CD4-positive, alpha-beta T cell treated with Interleukin-12 subunit alpha and Interleukin-12 subunit beta, for 1 hour (primary cell): ENCODE results near the gene ANKRD55.
A peak's percentile ranks its signal among the peaks of the same experiment; 100 is the strongest.
"Not testable (repeated sequence)": the region's sequence is repeated elsewhere in the genome, so short reads cannot be mapped to it uniquely, and the experiment has no call there.

Experiments used
- DNase-seq: peaks from one replicate; pipeline ENCODE4 v3.0.0-alpha.2; 2020

The ANKRD55 gene

DNA sequence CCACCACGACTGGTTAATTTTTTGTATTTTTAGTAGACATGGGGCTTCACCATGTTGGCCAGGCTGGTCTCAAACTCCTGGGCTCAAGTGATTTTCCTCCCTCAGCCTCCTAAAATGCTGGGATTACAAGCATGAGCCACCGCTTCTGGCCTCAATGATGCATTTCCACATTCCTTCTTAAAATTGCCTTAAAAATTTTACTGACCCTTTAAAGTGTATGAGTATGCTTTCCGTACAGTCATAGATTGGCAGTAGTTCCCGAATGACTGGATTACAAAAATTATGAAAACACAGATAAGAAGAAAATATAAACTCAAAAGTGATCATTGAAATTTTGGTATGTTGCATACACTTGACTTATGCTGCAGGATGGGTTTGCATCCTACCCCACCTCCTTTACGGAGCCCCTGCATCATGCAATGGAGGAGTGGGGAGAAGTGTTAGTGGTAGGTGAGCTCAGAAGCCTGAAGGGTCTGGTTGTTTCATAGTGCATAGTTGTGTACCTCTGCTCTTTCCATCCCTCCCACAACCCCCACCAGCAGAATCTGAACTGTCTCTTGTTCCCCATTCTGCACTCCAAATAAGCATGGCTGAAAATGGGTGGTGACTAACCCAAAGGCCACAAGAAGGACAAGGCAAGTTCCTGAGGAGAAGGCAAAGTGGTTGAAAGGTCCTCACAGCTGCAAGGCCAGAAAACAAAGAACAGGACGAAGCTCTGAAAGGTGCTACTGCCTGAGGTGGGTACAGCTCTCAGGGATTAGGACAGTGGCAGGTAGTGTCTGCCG, 26.8 kb downstream of the ANKRD55 start:
- DNase-seq: no peak

DNA sequence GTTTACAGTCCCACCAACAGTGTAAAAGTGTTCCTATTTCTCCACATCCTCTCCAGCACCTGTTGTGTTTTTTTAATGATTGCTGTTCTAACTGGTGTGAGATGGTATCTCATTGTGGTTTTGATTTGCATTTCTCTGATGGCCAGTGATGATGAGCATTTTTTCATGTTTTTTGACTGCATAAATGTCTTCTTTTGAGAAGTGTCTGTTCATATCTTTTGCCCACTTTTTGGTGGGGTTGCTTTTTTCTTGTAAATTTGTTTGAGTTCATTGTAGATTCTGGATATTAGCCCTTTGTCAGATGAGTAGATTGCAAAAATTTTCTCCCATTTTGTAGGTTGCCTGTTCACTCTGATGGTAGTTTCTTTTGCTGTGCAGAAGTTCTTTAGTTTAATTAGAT, 29.2 kb downstream of the ANKRD55 start:
- DNase-seq: not testable (repeated sequence)

DNA sequence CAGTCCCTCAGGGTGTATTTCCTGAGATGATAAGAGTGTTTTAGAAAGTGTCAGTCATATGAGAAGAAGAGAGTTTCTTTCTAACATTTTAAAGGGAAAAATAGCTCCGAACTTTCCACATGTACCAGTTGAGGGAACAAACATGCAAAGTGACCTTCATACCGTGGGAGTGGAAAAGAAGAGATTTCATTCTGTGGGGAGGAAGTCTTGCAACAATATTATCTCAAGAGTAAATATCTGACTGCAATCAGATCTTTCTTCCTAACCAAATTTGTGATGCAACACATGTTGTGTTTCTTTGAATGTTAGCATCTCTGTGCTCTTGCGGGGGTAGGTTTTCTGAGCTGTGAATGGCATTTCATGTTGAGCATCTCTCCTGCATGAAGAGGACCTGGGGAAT, 30.6 kb downstream of the ANKRD55 start:
- DNase-seq: no peak

DNA sequence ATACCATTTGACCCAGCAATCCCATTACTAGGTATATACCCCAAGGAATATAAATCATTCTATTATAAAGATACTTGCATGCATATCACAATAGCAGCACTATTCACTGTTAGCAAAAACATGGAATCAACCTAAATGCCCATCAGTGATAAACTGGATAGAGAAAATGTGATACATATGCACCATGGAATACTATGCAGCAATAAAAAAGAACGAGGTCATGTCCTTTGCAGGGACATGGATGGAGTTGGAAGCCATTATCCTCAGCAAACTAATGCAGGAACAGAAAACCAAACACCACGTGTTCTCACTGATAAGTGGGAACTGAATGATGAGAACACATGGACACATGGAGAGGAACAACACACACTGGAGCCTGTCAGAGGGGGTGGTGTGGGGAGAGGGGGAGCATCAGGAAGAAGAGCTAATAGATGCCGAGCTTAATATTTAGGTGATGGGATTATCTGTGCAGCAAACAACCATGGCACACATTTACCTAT, 31.3 kb downstream of the ANKRD55 start:
- not testable (repeated sequence) for DNase-seq

DNA sequence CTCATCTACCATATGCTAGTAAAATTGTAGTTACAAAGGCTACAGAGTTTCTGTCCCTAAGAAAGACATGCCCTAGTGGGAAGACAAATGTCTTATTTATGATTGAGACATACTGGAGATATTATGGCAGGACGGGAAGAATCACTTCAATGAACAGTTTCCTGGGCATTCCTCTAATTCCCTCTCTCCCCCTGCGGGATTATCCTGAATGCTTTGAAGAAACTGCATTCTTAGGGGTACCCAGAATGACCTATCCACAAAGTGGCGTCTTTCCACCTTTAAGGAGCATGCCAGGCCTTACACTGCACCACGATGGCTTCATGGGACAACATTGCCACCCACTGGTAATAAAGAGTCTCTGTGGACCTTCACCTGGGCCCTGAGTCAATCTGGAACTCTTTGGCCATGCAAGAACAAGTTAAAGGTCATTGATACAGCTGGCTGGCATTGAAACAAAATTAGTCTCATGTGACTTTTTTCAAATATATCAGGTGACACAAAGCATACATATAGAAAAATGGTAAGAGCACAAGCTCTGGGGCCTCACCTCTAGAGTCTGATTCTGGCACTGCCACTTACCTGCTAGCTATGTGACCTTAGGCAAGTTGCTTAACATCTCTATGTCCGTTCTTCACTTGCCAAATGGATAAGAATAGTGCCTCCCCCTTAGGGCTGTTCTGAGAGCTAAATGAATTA, 32.0 kb downstream of the ANKRD55 start:
- DNase-seq: peak; percentile 71

GRCh38 chr5:56195016-56195415, 38.1 kb downstream of the ANKRD55 start:
- DNase-seq: no peak

GRCh38 chr5:56192246-56192645, 40.9 kb downstream of the ANKRD55 start:
- no peak for DNase-seq

DNA sequence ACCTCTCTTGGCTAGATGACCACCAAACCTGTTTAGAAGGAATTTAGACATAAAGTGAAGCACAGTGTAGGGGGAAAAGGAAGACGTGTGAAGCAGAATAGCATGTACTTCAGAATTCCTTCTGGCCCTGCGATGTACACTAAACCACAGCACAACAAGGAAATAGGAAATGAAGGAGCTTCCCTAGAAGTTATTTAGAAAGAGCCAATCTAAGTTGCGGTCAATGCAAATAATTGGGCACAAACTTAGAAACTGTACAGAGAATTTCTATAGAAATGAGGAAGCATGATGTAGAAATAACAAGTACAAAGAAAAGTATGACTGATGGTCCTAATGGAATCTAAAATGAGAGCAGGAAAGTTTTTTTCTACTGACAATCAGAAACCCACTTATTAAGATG, 41.5 kb downstream of the ANKRD55 start:
- DNase-seq: no peak

- peak; percentile 29 for DNase-seq
Observed at GRCh38 chr5:56190497-56190896, 42.6 kb downstream of the ANKRD55 start.

DNA sequence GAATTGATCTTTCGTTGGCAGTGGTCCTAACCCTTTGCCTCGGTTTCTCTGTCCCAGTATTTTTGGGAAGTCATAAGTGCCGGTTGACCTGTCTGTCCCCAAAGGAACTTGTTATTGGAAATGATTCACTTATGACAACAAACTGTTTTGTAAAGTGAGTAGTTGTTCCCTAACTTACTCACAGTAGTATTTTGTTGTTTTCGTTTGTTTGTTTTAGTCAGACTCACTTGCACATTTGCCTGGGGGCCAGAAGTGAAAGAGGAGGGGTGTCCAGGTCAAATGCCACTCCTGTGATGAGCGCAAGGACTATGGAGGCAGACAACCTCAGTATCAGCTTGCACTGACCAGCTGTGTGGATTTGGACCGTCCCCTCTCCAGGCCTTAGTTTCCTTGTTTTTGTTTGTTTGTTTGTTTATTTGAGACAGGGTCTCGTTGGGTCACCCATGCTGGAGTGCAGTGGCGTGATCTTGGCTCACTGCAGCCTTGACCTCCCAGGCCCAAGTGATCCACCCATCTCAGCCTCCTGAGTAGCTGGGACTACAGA, 47.3 kb downstream of the ANKRD55 start:
- DNase-seq: no peak

DNA sequence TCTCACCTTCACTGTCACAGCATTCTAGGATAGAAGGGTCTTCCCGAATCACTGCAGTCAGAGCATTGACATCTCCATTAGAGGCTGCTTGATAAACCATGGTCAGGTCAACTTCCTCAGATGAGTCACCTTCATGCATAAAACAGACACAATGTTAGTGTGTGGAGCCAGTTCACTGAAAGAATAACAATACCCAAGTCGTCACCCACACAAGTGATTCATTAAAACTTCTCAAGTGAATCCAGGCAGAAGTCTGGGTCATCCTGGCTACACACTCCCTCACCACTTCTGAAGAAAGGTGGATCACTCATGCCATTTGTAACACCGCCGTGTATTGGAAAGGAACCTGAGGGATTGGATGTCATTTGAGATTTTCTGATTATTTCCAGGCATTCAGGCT, 49.6 kb downstream of the ANKRD55 start:
- no peak for DNase-seq

GRCh38 chr5:56179442-56179841, 53.7 kb downstream of the ANKRD55 start:
- no peak for DNase-seq

DNA sequence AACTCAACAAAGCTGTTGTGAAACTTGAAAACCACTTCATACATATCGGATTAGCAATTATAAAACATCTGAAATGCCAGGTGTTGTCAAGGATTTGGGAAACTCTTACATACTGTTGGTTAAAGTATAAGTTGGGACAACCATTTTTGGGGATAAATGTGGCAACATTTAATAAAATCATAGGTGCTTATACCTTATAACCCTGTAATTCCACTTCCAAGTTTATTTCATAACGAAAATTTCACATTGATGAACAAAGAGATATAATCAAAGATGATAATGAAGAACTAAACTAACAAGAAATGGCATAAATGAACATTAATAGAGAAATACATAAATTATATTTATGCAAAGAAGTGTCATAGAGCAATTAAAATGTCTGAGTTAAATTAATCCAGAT, 54.3 kb downstream of the ANKRD55 start:
- no peak for DNase-seq

DNA sequence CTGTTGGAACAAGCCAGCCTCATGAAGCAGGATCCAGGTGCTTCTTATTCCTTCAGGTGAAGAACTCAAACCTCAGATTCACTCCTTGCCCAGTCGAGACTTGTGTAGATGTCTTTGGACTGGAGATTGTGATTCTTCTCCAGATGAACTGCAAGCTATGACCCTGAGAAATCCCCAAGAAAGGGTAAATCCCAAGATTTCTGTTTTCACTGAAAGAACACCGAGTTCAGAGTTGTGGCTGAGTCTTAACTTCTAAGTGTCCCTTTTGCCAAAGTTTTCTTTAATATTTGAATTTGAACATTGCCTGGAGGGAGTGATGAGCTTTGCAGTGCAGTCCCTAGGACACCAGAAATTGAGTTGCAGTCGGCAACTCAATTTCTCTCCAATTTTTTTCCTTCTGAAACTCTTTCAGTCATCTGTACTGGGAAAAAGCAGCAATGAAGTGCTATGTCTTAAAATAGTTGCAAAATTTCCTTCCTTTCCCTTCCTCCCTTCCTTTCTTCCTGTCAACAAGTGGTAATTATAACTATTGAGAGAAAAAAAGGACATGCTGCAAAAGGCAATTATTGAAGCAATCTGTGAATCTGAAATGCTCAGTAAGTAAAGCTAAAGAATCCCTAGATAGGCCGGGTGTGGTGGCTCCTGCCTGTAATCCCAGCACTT, 56.1 kb downstream of the ANKRD55 start:
- no peak for DNase-seq

GRCh38 chr5:56176155-56176798, 56.9 kb downstream of the ANKRD55 start:
- DNase-seq: no peak

GRCh38 chr5:56175488-56175887, 57.6 kb downstream of the ANKRD55 start:
- DNase-seq: no peak

- no peak for DNase-seq
Observed at GRCh38 chr5:56175021-56175420, 58.1 kb downstream of the ANKRD55 start.

GRCh38 chr5:56172241-56172640, 60.9 kb downstream of the ANKRD55 start:
- DNase-seq: no peak

DNA sequence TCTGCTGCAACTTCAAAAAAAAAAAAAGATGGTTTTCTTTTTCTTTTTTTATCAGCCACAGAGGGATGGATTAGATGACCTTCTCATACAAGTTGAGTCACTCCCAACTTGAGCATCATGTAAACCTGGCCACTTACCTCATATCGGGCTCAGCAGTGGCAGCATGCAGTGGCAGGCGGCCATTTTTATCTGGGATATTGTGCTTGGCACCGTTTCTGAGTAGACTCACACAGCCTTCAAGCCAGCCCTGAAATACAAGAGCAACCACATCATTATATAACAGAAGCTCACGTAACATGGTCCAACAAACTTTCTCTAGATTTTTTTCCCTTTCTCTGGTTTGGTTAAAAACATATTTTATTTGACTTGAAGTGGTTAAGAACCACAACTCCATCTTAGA, 62.6 kb downstream of the ANKRD55 start:
- no peak for DNase-seq

DNA sequence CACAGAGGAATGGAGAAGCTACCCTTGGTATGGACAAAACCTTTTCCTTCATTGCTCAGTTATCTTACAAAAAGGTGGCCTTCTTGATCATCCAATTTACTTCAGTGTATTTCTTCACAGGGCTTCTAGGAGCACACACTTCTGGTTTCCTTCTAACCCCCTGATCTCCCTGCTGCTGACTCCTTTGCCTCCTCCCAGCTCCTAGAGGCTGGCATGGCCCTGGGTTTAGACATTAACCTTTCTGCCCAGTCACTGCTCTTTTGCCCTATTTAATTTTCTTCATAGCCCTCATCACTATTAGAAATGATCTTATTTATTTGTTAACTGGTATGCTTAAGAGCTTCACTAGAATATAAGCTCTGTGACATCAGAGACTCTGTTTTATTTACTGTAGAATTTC, 63.2 kb downstream of the ANKRD55 start:
- DNase-seq: no peak

DNA sequence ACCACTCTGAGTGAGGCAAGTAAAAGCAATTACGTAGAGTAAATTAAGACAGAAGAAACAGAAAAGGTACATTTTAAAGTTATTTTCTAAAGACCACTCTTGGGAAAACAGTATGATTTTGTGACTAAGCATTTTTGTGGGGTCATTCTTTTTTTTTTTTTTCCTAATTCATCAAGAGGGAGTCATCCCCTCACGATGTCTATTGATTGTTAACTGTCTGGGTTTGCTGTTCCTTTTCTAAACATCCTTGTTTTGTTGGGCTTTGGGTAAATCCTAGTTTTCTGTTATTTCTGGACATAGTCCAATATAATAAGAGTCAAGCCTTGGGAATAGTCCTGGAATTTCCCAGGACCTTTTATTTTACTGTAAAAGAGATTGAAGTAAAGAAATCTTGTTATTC, 63.8 kb downstream of the ANKRD55 start:
- no peak for DNase-seq

DNA sequence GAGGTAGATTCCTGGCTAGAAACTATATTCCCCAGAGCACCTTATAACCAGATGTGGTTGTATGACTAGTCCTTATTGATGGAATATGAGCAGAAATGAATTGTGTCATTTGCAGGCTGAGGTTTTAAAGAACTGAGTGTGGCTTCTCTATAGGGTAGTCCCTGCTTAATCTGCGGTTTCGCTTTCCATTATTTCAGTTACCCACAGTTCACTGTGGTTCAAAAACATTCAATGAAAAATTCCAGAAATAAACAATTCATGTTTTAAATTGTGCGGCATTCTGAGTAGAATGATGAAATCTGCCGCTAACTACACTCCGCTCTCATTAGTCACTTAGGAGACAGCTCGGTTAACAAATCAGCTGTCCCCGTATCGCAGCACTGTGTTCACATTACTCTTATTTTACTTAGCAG, 65.1 kb downstream of the ANKRD55 start:
- no peak for DNase-seq

DNA sequence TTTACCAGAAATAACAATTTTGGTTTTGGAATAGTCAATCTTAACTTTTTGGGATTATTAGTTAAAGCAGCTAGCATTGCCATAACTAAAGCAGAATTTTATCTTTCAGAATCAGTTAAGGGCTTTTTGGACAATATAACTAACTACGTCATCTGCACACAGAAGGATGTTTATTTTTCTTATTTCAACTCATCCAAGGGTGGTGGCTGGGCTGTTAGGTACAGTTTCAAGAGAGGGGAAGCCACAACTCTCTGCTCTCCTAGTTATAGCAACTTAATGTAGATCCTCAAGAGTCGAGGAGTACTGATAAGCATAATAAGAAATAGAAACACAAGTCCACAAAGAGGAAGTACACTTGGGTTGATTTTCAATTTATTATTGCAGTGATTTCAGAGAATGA, 65.6 kb downstream of the ANKRD55 start:
- DNase-seq: no peak
